ENCODE results near the gene SLCO4A1. TPM values are rescaled to one million over a fixed set of nuclear protein-coding genes. Genes with fewer than 3 reads are reported as not detected.
A peak's percentile ranks its signal among the peaks of the same experiment; 100 is the strongest.

SLCO4A1 gene
- total and polyA plus RNA-seq, 12 donors: 1.5 to 52.7 (median 6.8) TPM

- TF ChIP-seq, protein P1, sequence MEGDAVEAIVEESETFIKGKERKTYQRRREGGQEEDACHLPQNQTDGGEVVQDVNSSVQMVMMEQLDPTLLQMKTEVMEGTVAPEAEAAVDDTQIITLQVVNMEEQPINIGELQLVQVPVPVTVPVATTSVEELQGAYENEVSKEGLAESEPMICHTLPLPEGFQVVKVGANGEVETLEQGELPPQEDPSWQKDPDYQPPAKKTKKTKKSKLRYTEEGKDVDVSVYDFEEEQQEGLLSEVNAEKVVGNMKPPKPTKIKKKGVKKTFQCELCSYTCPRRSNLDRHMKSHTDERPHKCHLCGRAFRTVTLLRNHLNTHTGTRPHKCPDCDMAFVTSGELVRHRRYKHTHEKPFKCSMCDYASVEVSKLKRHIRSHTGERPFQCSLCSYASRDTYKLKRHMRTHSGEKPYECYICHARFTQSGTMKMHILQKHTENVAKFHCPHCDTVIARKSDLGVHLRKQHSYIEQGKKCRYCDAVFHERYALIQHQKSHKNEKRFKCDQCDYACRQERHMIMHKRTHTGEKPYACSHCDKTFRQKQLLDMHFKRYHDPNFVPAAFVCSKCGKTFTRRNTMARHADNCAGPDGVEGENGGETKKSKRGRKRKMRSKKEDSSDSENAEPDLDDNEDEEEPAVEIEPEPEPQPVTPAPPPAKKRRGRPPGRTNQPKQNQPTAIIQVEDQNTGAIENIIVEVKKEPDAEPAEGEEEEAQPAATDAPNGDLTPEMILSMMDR (IDR thresholded peaks at IDR 0.05): no peak
- Histone ChIP-seq H3K9me3 (peaks cover 0 to 24% (median 16%) of the 10 kb centered on the region in 11 donors), H3K4me1 (peaks cover 0 to 7% (median 0%) of the 10 kb centered on the region in 9 donors), H3K27me3 (peaks cover 0 to 43% (median 23%) of the 10 kb centered on the region in 7 donors), H3K4me3 (no peak overlapping the region), H3K27ac (no peak overlapping the region), H3K36me3 (no peaks in the 10 kb centered on the region)
- 59 to 60% methylated on average over 18 of the region's 18 CpGs for WGBS, 2 donors
- DNase-seq (peak in 1 of 2 donors; percentile 5), ATAC-seq (no peak)
- intact Hi-C loops (cut with DNase I): no loop called here
Observed at GRCh38 chr20:62717933-62718332, 75.6 kb downstream of the SLCO4A1 start.

DNA sequence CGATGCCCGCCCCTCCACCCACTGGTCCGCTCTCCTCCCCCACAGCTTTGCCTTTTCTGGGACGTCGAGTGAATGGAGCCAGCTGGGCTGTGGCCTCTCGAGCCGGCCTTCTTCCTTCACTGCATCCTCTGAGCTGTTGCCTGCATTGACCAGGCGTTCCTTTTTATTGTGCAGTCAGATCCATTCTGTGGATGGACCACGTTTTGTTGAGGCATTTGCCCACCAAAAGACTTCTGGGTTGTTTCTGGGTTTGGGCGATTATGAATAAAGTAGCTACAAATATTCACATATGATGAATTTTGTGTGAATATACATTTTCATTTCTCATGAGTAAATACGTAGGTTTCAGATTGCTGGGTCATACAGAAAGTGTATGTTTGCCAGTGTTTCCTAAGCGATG, 76.2 kb downstream of the SLCO4A1 start:
- Histone ChIP-seq H3K9me3 (peaks cover 0 to 24% (median 16%) of the 10 kb centered on the region in 11 donors), H3K4me3 (no peak overlapping the region), H3K4me1 (peaks cover 0 to 3% (median 0%) of the 10 kb centered on the region in 9 donors), H3K27me3 (peaks cover 0 to 49% (median 27%) of the 10 kb centered on the region in 7 donors), H3K27ac (no peak overlapping the region), H3K36me3 (no peaks in the 10 kb centered on the region)
- DNase-seq (peak in 1 of 2 donors; percentile 1), ATAC-seq (no peak)
- TF ChIP-seq, protein P1 (IDR thresholded peaks at IDR 0.05): no peak
- 58 to 59% methylated on average over 12 of the region's 12 CpGs for WGBS, 2 donors
- intact Hi-C loops (cut with DNase I): no loop called here

DNA sequence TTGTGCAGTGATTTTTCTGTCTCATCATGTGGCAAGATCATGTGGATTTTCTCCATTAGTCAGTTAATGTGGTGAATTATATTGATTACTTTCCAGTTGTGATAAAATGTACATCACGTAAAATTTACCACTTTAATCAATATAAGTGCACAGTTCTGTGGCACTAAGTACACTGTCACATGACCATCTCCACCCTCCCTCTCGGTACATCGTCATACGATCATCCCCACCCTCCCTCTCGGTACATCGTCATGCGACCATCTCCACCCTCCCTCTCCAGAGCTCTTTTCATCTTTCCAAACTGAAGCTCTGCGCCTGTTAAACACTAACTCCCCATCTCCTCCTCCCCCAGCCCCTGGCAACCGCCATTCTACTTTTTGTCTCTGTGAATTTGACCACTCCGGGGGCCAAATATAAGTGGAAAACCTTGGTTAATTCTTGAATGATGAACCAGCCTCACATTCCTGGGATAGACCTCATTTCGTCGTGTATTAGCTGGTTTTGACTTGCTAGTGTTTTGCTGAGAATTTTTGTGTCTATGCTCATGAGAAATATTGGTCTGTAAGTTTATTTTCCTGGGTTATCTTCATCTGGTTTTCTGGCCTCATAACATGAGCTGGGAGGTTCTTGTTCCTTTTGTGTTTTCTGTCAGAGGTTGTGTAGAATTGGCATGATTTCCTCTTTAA, 77.1 kb downstream of the SLCO4A1 start:
- Histone ChIP-seq H3K9me3 (peaks cover 0 to 24% (median 16%) of the 10 kb centered on the region in 11 donors), H3K27me3 (peaks cover 0 to 54% (median 35%) of the 10 kb centered on the region in 7 donors), H3K27ac (no peak overlapping the region), H3K36me3 (no peaks in the 10 kb centered on the region), H3K4me1 (no peaks in the 10 kb centered on the region), H3K4me3 (no peak overlapping the region)
- TF ChIP-seq, protein P1 (IDR thresholded peaks at IDR 0.05): no peak
- 82 to 88% methylated on average over 12 of the region's 12 CpGs for WGBS, 2 donors
- ATAC-seq: no peak
- intact Hi-C loops (cut with DNase I): no loop called here
- DNase-seq: no peak

Other genes starting within 250 kb of the SLCO4A1 start
- 10 to 100 TPM in 2 of 10 donors, 1 to 10 TPM in 8; 5.6 to 11.9 (median 8.0) TPM for gene CABLES2, start 235.2 kb upstream of the SLCO4A1 start, total RNA-seq
- gene CABLES2, start 235.2 kb upstream of the SLCO4A1 start, polyA plus RNA-seq: 1 to 10 TPM; 2.9 to 6.9 TPM
- not detected for gene RBBP8NL, start 215.0 kb upstream of the SLCO4A1 start, total RNA-seq
- gene RBBP8NL, start 215.0 kb upstream of the SLCO4A1 start, polyA plus RNA-seq: not detected
- 1 to 10 TPM in 2 of 10 donors, under 1 TPM in 8; 0.11 to 5.1 (median 0.60) TPM for gene GATA5, start 166.5 kb upstream of the SLCO4A1 start, total RNA-seq
- 1 to 10 TPM in 1 of 2 donors, under 1 TPM in 1; 0.30 to 1.2 TPM for gene GATA5, start 166.5 kb upstream of the SLCO4A1 start, polyA plus RNA-seq
- gene NTSR1, start 66.3 kb downstream of the SLCO4A1 start, total RNA-seq: under 1 TPM in 2 of 10 donors, not detected in 8; 0.08 TPM
- not detected for gene NTSR1, start 66.3 kb downstream of the SLCO4A1 start, polyA plus RNA-seq
- gene MRGBP, start 154.0 kb downstream of the SLCO4A1 start, total RNA-seq: 1 to 10 TPM; 6.8 to 10.0 (median 8.1) TPM
- 10 to 100 TPM in 1 of 2 donors, 1 to 10 TPM in 1; 6.5 to 10.8 TPM for gene MRGBP, start 154.0 kb downstream of the SLCO4A1 start, polyA plus RNA-seq
- gene OGFR, start 162.3 kb downstream of the SLCO4A1 start, total RNA-seq: 10 to 100 TPM; 13.0 to 37.5 (median 16.8) TPM
- gene OGFR, start 162.3 kb downstream of the SLCO4A1 start, polyA plus RNA-seq: 10 to 100 TPM; 17.7 to 34.5 TPM
- gene COL9A3, start 174.5 kb downstream of the SLCO4A1 start, total RNA-seq: 1 to 10 TPM in 8 of 10 donors, under 1 TPM in 2; 0.45 to 3.6 (median 1.8) TPM
- gene COL9A3, start 174.5 kb downstream of the SLCO4A1 start, polyA plus RNA-seq: 10 to 100 TPM in 1 of 2 donors, 1 to 10 TPM in 1; 4.5 to 15.2 TPM
- gene TCFL5, start 219.3 kb downstream of the SLCO4A1 start, total RNA-seq: 1 to 10 TPM; 3.5 to 8.3 (median 6.5) TPM
- gene TCFL5, start 219.3 kb downstream of the SLCO4A1 start, polyA plus RNA-seq: 1 to 10 TPM; 2.5 to 3.4 TPM